Progenitor cell of endocrine pancreas (in vitro differentiated cells): ENCODE measurements around the gene NEDD1. TPM values are rescaled to one million over a fixed set of nuclear protein-coding genes. Genes with fewer than 3 reads are reported as not detected.

Experiments
- DNase-seq: peaks from one replicate; pipeline ENCODE4 v3.0.0; 2021; ENCODE audit warnings: low spot score; ENCODE audit not compliant: unreplicated experiment
- H3K27ac Mint-ChIP-seq: 2 replicates; pipeline ENCODE4 v1.8.0; 2021; ENCODE audit warnings: mild to moderate bottlenecking, moderate library complexity, mixed read lengths
- H3K27me3 Mint-ChIP-seq: 2 replicates; pipeline ENCODE4 v1.8.0; 2021; ENCODE audit warnings: mixed read lengths
- H3K36me3 Mint-ChIP-seq: 2 replicates; pipeline ENCODE4 v1.8.0; 2022; ENCODE audit warnings: mixed read lengths; ENCODE audit not compliant: insufficient read depth
- H3K4me1 Mint-ChIP-seq: 2 replicates; pipeline ENCODE4 v1.8.0; 2021; ENCODE audit warnings: low read depth, mixed read lengths
- H3K4me3 Mint-ChIP-seq: 2 replicates; pipeline ENCODE4 v1.8.0; 2021; ENCODE audit warnings: low read depth, mild to moderate bottlenecking, moderate library complexity, mixed read lengths
- H3K9me3 Mint-ChIP-seq: 2 replicates; pipeline ENCODE4 v1.8.0; 2021; ENCODE audit warnings: low read depth, mixed read lengths
- CTCF ChIP-seq: fragments of 200-600 bp; sonication (generic); IDR thresholded peaks from one replicate; pipeline ENCODE4 v1.5.0; 2021; ENCODE audit warnings: antibody characterized with exemption, mild to moderate bottlenecking; ENCODE audit not compliant: unreplicated experiment
- total RNA-seq: library from RNA; stranded (reverse); gene quantifications from 2 replicates; pipeline ENCODE4 v1.2.1, GENCODE V29; 2021

Gene NEDD1
- total RNA-seq, 1 donor from 2014 or later, result 24.3 TPM

- TF ChIP-seq CTCF, result no peak
- no peak overlapping the region for H3K4me3 Mint-ChIP-seq
- peaks cover 7% of the 10 kb centered on the region for H3K9me3 Mint-ChIP-seq
- H3K36me3 Mint-ChIP-seq, result no peaks in the 10 kb centered on the region
- no peaks in the 10 kb centered on the region for H3K4me1 Mint-ChIP-seq
- peaks cover 4% of the 10 kb centered on the region for H3K27me3 Mint-ChIP-seq
- H3K27ac Mint-ChIP-seq, result no peak overlapping the region
- no peak for DNase-seq
These were observed 28.4 kb upstream of the NEDD1 start for GRCh38 chr12:96878704-96879103.

GRCh38 chr12:96879301-96879700 is 27.8 kb upstream of the NEDD1 start:
- Mint-ChIP-seq H3K4me1 (no peaks in the 10 kb centered on the region), H3K27me3 (peaks cover 4% of the 10 kb centered on the region), H3K27ac (no peak overlapping the region), H3K36me3 (no peaks in the 10 kb centered on the region), H3K9me3 (peaks cover 7% of the 10 kb centered on the region), H3K4me3 (no peak overlapping the region)
- TF ChIP-seq CTCF, result no peak
- DNase-seq, result no peak

GRCh38 chr12:96880220-96880619 is 26.8 kb upstream of the NEDD1 start:
- no peak overlapping the region for H3K4me3 Mint-ChIP-seq
- peaks cover 7% of the 10 kb centered on the region for H3K9me3 Mint-ChIP-seq

GRCh38 chr12:96881608-96882007 is 25.4 kb upstream of the NEDD1 start:
- Mint-ChIP-seq H3K36me3 (no peaks in the 10 kb centered on the region), H3K4me1 (no peaks in the 10 kb centered on the region), H3K27me3 (peaks cover 3% of the 10 kb centered on the region), H3K27ac (no peak overlapping the region), H3K9me3 (peaks cover 7% of the 10 kb centered on the region), H3K4me3 (no peak overlapping the region)
- TF ChIP-seq CTCF, result no peak
- DNase-seq, result no peak

More at GRCh38 chr12:96880220-96880619, 26.8 kb upstream of the NEDD1 start:
- H3K27me3 Mint-ChIP-seq, result peaks cover 4% of the 10 kb centered on the region
- TF ChIP-seq CTCF, result no peak
- DNase-seq, result no peak
- no peak overlapping the region for H3K27ac Mint-ChIP-seq
- H3K36me3 Mint-ChIP-seq, result no peaks in the 10 kb centered on the region
- no peaks in the 10 kb centered on the region for H3K4me1 Mint-ChIP-seq

GRCh38 chr12:96882862-96883261 is 24.2 kb upstream of the NEDD1 start:
- no peak overlapping the region for H3K27ac Mint-ChIP-seq
- no peak for TF ChIP-seq CTCF

More at GRCh38 chr12:96882862-96883261, 24.2 kb upstream of the NEDD1 start:
- Mint-ChIP-seq H3K36me3 (no peaks in the 10 kb centered on the region), H3K9me3 (peaks cover 7% of the 10 kb centered on the region), H3K4me1 (no peaks in the 10 kb centered on the region), H3K27me3 (no peaks in the 10 kb centered on the region), H3K4me3 (no peak overlapping the region)
- DNase-seq, result no peak
